Urinary bladder (tissue), 4 donors: ENCODE results near the gene SLTM. TPM values are rescaled to one million over a fixed set of nuclear protein-coding genes. Genes with fewer than 3 reads are reported as not detected.
A peak's percentile ranks its signal among the peaks of the same experiment; 100 is the strongest.
"Not testable (repeated sequence)": the region's sequence is repeated elsewhere in the genome, so short reads cannot be mapped to it uniquely, and the experiment has no call there.

Experiments
- DNase-seq: peaks from one replicate; pipeline ENCODE4 v3.0.0-alpha.2; 2015; ENCODE audit errors: extremely low spot score
- H3K27ac ChIP-seq: one replicate; pipeline ENCODE4 v1.5.1; 2013; ENCODE audit warnings: low read depth, mild to moderate bottlenecking, moderate library complexity
- H3K36me3 ChIP-seq: one replicate; pipeline ENCODE4 v1.6.1; 2013; ENCODE audit warnings: mild to moderate bottlenecking, moderate library complexity; ENCODE audit not compliant: insufficient read depth
- H3K4me1 ChIP-seq: one replicate; pipeline ENCODE4 v1.6.1; 2013; ENCODE audit warnings: mild to moderate bottlenecking, moderate library complexity; ENCODE audit not compliant: insufficient read depth
- H3K4me3 ChIP-seq: one replicate; pipeline ENCODE4 v1.5.1; 2013; ENCODE audit warnings: low read depth, low read length
- WGBS: extraction: QIAGEN DNeasy Blood & Tissue Kit; methylation state at CpG from one replicate; pipeline ENCODE4 v1.1.7; 2013; 5-methylcytosine and 5-hydroxymethylcytosine counted together
- polyA plus RNA-seq: library from polyadenylated mRNA; stranded (reverse); fragments of 200-250 nt; gene quantifications from one replicate; pipeline ENCODE4 v1.2.3, GENCODE V29; 2013
- total RNA-seq: library from RNA; depleted of rRNA; stranded (reverse); fragments of >200 nt; gene quantifications from one replicate; pipeline ENCODE4 v1.2.3, GENCODE V29; 2014
- donor health status: healthy with polysubstance abuse.
- donor health status: healthy.

The SLTM gene
- total and polyA plus RNA-seq, 2 donors: 60.0 to 175 TPM

DNA sequence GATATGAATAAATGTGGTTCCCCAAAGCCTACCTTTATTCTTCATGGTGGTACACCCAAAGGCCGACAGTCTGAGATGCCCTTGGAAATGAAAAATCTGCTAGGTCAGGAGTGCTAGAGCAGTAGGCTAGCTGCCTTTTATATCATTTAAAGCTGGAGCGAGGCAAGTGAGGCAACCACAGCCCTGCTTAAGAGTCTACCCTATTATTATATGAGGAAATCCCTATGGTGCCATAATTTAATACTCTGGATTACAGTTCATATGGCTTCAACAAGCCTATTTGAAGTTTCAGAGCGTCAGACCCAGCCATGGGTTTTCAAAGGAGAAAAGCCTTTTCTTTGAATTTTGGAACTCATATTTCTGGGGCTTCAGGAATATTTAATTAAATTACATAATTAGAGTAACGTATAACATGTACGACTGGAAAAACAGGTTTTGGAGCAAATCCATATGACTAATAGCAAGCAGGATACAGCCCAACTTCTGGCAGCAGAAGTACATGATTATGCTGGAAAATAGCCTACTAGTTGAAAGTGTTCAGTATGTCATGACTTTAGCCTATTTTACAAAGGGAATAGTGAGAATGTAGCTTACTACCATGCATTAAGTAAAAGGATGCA is 18.0 kb upstream of the SLTM start:
- H3K36me3 ChIP-seq: no peaks in the 10 kb centered on the region
- 42% methylated on average over 5 of the region's 5 CpGs for WGBS
- no peak overlapping the region for H3K4me3 ChIP-seq
- H3K27ac ChIP-seq: peak overlapping the region; percentile 38
- no peak for DNase-seq
- no peaks in the 10 kb centered on the region for H3K4me1 ChIP-seq

- no peak for DNase-seq
- Histone ChIP-seq H3K36me3 (no peaks in the 10 kb centered on the region), H3K4me3 (no peak overlapping the region), H3K27ac (no peak overlapping the region), H3K4me1 (no peaks in the 10 kb centered on the region)
- 91% methylated on average over 3 of the region's 3 CpGs for WGBS
These were observed 13.7 kb upstream of the SLTM start for GRCh38 chr15:58947179-58947578.

GRCh38 chr15:58934974-58935373 is 1.5 kb upstream of the SLTM start:
- not testable (repeated sequence) for H3K4me3 ChIP-seq, DNase-seq, H3K4me1 ChIP-seq, H3K36me3 ChIP-seq, H3K27ac ChIP-seq
- WGBS: 88% methylated on average over 8 of the region's 8 CpGs

DNA sequence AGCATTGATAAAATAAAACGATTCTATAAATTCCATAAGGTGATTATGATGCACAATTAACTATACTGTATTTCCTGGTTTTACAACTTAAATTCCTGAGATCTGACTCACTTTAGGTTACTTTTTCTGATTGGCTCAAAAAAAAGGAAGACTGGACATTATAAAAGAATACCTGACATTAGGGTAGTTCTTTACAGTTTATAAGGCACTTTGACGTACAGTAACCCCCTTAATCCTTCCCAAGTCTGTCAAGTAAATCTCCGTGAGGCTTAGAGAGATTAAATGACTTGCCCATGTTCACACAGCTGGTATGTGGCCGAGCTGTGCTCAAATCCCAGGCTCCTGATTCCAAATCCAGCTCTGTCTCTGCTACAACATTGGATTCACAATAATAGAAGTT is 1.0 kb upstream of the SLTM start:
- H3K27ac ChIP-seq: peak overlapping the region; percentile 88
- H3K4me3 ChIP-seq: no peak overlapping the region
- 33% methylated on average over 4 of the region's 4 CpGs for WGBS
- H3K4me1 ChIP-seq: no peaks in the 10 kb centered on the region
- no peak for DNase-seq
- no peaks in the 10 kb centered on the region for H3K36me3 ChIP-seq

- DNase-seq: no peak
- Histone ChIP-seq H3K36me3 (no peaks in the 10 kb centered on the region), H3K27ac (peak overlapping the region; percentile 88), H3K4me3 (peak overlapping the region; percentile 92), H3K4me1 (no peaks in the 10 kb centered on the region)
- 17% methylated on average over 4 of the region's 4 CpGs for WGBS
These were observed 602 bp upstream of the SLTM start for GRCh38 chr15:58934114-58934447.

- H3K4me1 ChIP-seq: no peaks in the 10 kb centered on the region
- H3K36me3 ChIP-seq: no peaks in the 10 kb centered on the region
- under 1% methylated on average over 37 of the region's 37 CpGs for WGBS
- H3K4me3 ChIP-seq: peak overlapping the region; percentile 92
- DNase-seq: no peak
- peak overlapping the region; percentile 98 for H3K27ac ChIP-seq
These were observed 684 bp downstream of the SLTM start for GRCh38 chr15:58932710-58933280.

GRCh38 chr15:58931987-58932588 is 1.4 kb downstream of the SLTM start:
- Histone ChIP-seq H3K36me3 (no peaks in the 10 kb centered on the region), H3K4me1 (no peaks in the 10 kb centered on the region), H3K4me3 (peak overlapping the region; percentile 92), H3K27ac (peak overlapping the region; percentile 38)
- WGBS: 1% methylated on average over 6 of the region's 6 CpGs
- no peak for DNase-seq

GRCh38 chr15:58929891-58930416 is 3.5 kb downstream of the SLTM start:
- 98% methylated on average over 11 of the region's 11 CpGs for whole genome bisulfite sequencing
- no peak overlapping the region for H3K4me3 ChIP-seq
- no peak for DNase-seq
- no peaks in the 10 kb centered on the region for H3K4me1 ChIP-seq
- peaks cover 2% of the 10 kb centered on the region for H3K36me3 ChIP-seq
- no peak overlapping the region for H3K27ac ChIP-seq

- H3K4me1 ChIP-seq: no peaks in the 10 kb centered on the region
- no peak overlapping the region for H3K4me3 ChIP-seq
- no peak overlapping the region for H3K27ac ChIP-seq
- H3K36me3 ChIP-seq: peaks cover 2% of the 10 kb centered on the region
- 97% methylated on average over 5 of the region's 5 CpGs for WGBS
- no peak for DNase-seq
These were observed 6.7 kb downstream of the SLTM start for GRCh38 chr15:58926823-58927222.

DNA sequence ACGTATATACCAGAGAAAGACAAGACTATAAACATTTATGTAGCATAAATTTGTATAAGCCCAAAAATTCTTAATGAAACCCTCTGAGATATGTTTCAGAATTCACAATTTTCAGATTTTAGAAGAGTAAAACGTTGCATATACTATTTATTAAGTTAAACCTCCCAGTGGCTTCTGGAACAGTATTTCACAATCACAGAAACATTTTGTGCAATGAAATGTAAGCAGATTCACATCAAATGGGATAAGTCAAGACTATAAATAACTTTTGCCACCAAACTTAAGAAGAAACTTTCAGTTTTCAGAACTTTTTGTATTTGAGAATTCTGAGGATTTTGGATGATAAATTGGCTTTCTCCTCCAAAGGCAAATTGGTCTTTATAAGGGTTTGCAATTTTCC is 9.2 kb downstream of the SLTM start:
- DNase-seq: no peak
- Histone ChIP-seq H3K4me1 (no peaks in the 10 kb centered on the region), H3K27ac (no peak overlapping the region), H3K36me3 (peaks cover 2% of the 10 kb centered on the region), H3K4me3 (no peak overlapping the region)
- 38% methylated on average over 2 of the region's 2 CpGs for WGBS

DNA sequence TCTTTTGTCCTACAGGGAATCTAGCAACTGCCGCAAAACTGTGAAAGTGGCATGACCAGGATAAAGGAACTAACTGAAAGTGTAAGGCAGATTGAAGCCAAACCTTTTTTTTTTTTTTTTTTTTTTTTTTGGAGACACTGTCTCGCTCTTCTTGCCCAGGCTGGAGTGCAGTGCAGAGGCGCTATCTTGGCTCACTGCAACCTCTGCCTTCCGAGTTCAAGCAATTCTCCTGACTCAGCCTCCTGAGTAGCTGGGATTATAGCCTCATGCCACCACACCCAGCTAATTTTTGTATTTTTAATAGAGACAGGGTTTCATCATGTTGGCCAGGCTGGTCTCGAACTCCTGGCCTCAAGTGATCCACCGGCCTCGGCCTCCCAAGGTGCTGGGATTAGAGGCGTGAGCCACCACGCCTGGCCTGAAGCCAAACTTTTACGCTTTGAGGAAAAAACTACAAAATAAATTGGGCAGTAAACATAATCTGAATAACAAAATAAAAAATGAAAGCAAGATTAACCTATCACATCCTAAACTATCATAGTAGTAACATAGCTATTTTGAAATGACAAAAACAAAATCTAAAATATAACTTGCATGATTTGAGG is 9.7 kb downstream of the SLTM start:
- DNase-seq: no peak
- H3K27ac ChIP-seq: peak overlapping the region; percentile 47
- 67% methylated on average over 10 of the region's 10 CpGs for WGBS
- no peak overlapping the region for H3K4me3 ChIP-seq
- H3K4me1 ChIP-seq: no peaks in the 10 kb centered on the region
- peaks cover 2% of the 10 kb centered on the region for H3K36me3 ChIP-seq

GRCh38 chr15:58923284-58923683 is 10.2 kb downstream of the SLTM start:
- Histone ChIP-seq H3K4me1 (no peaks in the 10 kb centered on the region), H3K4me3 (no peak overlapping the region), H3K36me3 (peaks cover 2% of the 10 kb centered on the region), H3K27ac (peak overlapping the region; percentile 47)
- WGBS: 84% methylated on average over 4 of the region's 4 CpGs
- DNase-seq: no peak

GRCh38 chr15:58921267-58921790 is 12.2 kb downstream of the SLTM start:
- Histone ChIP-seq H3K36me3 (peaks cover 2% of the 10 kb centered on the region), H3K4me3 (no peak overlapping the region), H3K4me1 (no peaks in the 10 kb centered on the region), H3K27ac (no peak overlapping the region)
- DNase-seq: no peak
- 68% methylated on average over 4 of the region's 4 CpGs for WGBS

GRCh38 chr15:58920447-58920846 is 13.0 kb downstream of the SLTM start:
- 95% methylated on average over 7 of the region's 7 CpGs for WGBS
- H3K27ac ChIP-seq, DNase-seq, H3K36me3 ChIP-seq, H3K4me1 ChIP-seq, H3K4me3 ChIP-seq: not testable (repeated sequence)
